Stimulated activated CD8-positive, alpha-beta memory T cell treated with anti-CD3 and anti-CD28 coated beads, Interleukin-15, amount 100 ng/mL, for 48 hours (primary cell): ENCODE measurements around the gene STS.
"Not testable (repeated sequence)": the region's sequence is repeated elsewhere in the genome, so short reads cannot be mapped to it uniquely, and the experiment has no call there.

Source experiments
- DNase-seq, 2 donors: peaks; one replicate each; pipeline ENCODE4 v3.0.0-alpha.2; 2020; ENCODE audit warnings: low read depth in 2 of 2

The STS gene

DNA sequence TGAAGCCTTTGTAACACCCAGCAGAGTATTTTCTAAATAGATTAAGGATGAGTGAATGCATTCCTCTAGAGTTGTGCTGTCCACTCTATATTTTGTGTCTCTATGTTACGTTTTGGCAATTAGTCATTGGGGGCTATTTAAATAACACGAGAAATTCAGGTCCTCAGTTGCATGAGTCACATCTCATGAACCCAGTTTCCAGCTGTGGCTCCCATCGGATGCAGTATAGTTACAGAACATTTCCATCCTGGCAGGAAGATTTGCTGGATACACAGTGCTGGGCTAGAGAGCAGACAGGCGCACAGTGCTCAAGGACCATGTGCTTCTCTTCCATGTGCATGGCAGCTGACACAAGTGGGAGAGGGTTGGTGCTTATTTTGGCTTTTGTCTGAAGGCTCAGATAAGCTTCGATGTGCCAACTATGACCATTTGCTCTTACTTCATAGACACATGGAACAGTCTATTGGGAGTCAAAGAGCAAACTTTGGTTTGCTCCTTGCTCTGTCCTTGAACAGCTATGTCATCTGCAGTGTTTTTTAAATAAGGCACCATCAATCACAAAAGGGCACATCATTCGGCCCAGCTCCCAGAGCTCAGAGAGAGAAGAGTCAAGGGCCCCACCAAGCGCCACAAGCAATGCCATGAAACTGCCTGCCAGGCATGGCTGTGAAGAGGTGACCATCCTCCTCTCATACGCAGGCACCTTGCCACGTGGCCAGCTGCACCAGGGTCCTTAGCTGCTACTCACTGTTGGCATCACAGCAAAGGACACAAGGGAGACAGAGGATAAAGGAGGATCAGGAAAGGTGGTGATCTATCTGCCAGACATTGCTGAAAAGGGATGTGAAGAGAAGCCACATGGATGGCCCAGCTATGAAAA is 8.1 kb upstream of the STS start:
- DNase-seq = no peak

GRCh38 chrX:7143076-7143475 is 4.4 kb upstream of the STS start:
- DNase-seq = no peak

GRCh38 chrX:7143941-7144525 is 3.5 kb upstream of the STS start:
- no peak for DNase-seq

DNA sequence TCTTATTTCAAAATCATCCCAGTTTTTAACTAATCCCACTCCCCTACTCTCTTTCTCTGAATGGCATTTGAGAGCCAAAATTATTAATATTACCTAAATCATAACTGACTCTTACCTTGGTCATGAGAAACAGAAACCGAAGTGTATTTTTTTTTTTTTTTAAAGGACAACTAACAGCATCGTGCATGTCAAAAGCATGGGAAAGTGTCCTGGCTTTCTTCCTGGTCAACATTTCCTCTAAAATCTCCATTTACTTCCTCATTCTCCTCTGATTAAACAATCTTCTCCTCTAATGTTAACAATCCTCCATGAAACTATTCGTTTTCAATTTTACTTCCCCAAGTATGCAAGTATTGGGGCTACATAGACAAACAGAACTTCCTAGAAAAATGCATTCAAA is 2.1 kb upstream of the STS start:
- DNase-seq = no peak

GRCh38 chrX:7146020-7146702 is 1.4 kb upstream of the STS start:
- no peak for DNase-seq

DNA sequence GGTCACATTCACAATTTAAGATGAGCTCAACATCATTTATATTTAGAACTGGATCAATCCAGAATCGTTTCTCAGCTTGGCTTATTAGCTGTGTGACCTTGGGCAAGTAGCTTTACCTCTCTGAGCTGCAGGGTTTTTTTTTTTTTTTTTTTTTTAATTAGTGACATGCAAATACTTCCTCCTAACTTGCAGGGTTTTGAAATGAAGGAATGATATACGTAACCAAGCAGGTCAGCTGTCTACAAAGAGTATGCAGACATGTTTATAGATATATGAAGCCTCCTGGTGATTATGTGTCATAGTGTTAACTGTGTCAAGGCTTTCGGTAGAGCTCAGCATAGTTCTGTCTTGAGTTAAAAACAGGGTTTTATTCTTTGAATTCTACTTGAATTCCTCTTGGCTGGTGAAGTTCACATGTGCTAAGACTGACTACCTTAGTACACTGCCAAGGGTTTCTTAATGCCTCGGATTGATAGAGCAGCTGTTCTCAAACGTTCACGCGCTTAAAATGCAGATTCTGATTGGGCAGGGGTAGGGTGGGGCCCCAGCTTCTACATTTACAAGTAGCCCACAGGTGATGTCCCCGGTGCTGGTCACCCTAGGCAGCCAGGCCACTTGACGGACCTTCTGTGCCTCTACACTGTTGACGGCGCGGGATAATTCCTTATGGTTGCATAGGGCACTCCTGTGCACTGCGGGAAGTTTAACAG is 654 bp upstream of the STS start:
- DNase-seq = no peak

DNA sequence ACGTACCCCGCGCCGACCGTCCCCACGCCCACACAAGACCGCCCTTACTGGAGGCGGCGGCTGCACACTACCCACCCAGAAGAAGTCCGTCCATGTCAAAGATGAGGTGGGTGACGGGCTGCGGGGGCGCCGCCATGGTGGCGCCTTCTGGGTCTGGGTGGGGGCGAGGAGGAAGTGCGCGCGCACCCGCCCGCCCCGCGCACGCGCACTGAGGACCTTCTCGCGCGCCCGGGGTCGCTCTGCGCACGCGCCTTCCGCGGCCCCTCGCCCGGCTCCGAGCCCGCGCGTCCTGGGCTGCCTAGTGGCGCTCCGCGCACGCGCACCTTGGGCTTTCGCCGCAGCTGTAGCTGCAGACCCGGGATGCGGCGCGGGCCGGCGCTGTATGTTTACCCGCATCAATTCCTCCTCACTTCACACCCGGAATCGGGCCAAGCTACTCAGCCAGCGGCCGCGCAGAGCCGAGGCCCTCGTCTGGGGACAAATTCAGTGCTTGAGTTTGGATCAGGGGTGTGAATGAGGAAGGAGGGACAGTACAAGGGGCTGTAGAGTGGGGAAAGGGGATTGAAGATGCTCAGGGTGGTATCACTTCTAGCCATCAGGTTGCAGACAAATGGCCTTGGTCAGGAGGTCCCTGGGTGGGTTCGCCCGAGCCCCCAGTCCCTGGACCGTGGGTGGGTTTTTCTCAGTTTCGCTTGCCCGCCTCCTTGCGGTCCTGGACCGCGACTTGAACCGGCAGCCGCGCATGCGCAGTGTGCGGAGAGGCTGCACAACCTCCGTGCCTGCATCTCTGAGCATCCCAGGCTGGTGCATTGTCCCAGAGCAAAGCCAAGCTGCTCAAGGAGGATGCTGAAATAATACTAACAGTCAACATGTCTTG is 704 bp downstream of the STS start, which contains the start of gene PUDP:
TSS of gene PUDP (minus strand) at position 176 of the 877 bp plus-strand sequence. CDS start at position 136, 40 bp downstream.
- DNase-seq = peak; percentile 75 to 81

GRCh38 chrX:7149411-7149810 is 1.9 kb downstream of the STS start:
- DNase-seq = no peak

DNA sequence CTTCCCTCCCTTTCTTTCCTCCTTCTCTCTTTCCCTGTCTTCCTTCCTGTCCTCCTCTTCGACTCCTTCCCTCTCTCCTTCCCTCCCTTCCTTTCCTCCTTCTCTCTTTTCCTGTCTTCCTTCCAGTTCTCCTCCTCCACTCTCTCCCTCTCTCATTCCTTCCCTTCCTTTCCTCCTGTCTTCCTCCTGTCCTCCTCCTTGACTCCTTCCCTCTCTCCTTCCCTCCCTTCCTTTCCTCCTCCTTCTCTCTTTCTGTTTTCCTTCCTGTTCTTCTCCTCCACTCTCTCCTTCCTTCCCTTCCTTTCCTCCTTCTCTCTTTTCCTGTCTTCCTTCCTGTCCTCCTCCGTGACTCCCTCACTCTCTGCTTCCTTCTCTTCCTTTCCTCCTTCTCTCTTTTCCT is 5.7 kb downstream of the STS start:
- DNase-seq = no peak

DNA sequence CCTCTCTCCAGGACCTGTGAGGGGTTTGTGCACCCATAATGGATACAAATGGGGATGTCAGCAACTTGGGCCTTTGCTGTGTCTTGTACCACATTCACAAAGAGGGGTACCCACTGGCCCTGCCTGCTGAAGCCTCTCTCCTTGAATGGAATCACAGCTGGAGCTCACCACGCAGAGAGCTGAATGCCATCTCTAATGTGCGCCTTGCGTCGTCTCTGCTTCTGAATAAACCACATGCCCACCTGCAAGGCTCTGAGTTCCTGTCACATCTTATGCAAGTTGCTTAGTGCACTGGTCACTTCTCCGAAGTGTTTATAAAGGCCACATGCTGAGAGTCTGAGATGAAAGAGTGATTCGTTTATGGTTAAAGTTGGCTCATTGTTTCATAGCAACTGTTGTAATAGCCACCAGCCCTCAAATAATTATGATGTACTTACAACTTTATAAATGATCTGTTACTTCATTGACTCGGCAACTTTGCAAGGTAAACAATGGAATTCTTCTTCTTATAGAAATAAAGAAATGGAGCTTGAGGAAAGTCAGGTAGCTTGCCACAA is 6.6 kb downstream of the STS start:
- DNase-seq = no peak

GRCh38 chrX:7155163-7155562 is 7.7 kb downstream of the STS start:
- DNase-seq = no peak

GRCh38 chrX:7156879-7157278 is 9.4 kb downstream of the STS start:
- no peak for DNase-seq

- DNase-seq = no peak
Measured at GRCh38 chrX:7158468-7158990, 11.0 kb downstream of the STS start.

- DNase-seq = no peak
Measured at GRCh38 chrX:7159149-7159861, 11.8 kb downstream of the STS start.

- DNase-seq = no peak
Measured at GRCh38 chrX:7163146-7163677, 15.7 kb downstream of the STS start.

DNA sequence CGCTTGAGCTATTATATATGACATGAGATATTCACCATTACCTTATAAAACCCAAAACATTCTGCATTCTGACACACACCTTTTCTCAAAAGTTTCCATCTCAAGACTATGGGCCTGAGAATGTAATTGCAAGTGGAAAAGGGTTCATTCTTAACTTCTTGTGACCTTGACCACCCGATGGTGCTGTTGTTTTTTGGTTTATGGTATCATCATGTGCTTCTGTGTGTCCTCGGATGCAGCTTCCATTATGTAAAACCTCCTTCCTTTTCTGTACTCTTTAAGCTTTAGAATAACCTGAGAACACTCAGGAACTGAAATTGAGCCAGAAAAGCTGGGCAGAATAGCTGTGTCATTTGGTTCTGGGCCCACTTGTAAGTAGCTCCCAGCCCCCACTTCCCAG is 16.7 kb downstream of the STS start:
- no peak for DNase-seq

DNA sequence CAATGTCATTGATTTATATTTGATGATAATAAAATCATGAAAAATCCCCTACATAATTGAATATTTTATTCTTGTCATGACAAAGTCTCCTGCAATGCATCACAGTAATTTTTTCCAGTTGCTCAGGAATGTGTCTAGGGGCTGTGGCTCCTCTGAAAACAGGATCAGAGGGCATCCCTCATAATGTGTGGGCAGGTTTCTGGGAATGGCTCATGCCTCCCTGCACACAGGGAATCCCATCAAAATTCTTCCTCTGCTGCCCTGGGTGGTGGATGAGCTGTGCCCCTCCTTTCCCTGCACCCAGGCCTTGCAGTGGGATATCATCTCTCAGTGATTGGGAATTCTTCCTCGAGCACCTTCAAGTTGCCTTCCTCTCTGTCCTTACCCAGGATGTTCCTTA is 20.9 kb downstream of the STS start:
- no peak for DNase-seq

GRCh38 chrX:7169627-7170026 is 22.1 kb downstream of the STS start:
- DNase-seq = no peak

- peak in 1 of 2 donors; percentile 19 for DNase-seq
Measured at GRCh38 chrX:7170898-7171297, 23.4 kb downstream of the STS start.

GRCh38 chrX:7178859-7179258 is 31.3 kb downstream of the STS start:
- not testable (repeated sequence) for DNase-seq
